GM19193 (cell line): ENCODE measurements around the gene MYO10.

Source experiments
- POLR2A ChIP-seq: IDR thresholded peaks from 4 replicates; pipeline ENCODE4 v1.6.1; 2011; ENCODE audit not compliant: insufficient read depth, insufficient read length; ENCODE audit errors: extremely low read depth

The MYO10 gene

GRCh38 chr5:16888694-16889124 is 47.4 kb downstream of the MYO10 start:
- TF ChIP-seq POLR2A = no peak

- TF ChIP-seq POLR2A = no peak
Measured at GRCh38 chr5:16886793-16887345, 49.2 kb downstream of the MYO10 start.

GRCh38 chr5:16886366-16886736 is 49.7 kb downstream of the MYO10 start:
- TF ChIP-seq POLR2A = no peak

- no peak for TF ChIP-seq POLR2A
Measured at GRCh38 chr5:16885635-16886365, 50.3 kb downstream of the MYO10 start.

- TF ChIP-seq POLR2A = no peak
Measured at GRCh38 chr5:16884595-16884994, 51.5 kb downstream of the MYO10 start.

GRCh38 chr5:16883806-16884205 is 52.3 kb downstream of the MYO10 start:
- no peak for TF ChIP-seq POLR2A

GRCh38 chr5:16883176-16883575 is 52.9 kb downstream of the MYO10 start:
- no peak for TF ChIP-seq POLR2A

- TF ChIP-seq POLR2A = no peak
Measured at GRCh38 chr5:16881251-16881650, 54.8 kb downstream of the MYO10 start.

- TF ChIP-seq POLR2A = no peak
Measured at GRCh38 chr5:16880547-16880946, 55.5 kb downstream of the MYO10 start.

- no peak for TF ChIP-seq POLR2A
Measured at GRCh38 chr5:16879650-16880049, 56.4 kb downstream of the MYO10 start.

- no peak for TF ChIP-seq POLR2A
Measured at GRCh38 chr5:16879191-16879590, 56.9 kb downstream of the MYO10 start.

GRCh38 chr5:16877267-16877935 is 58.7 kb downstream of the MYO10 start:
- no peak for TF ChIP-seq POLR2A

- TF ChIP-seq POLR2A = no peak
Measured at GRCh38 chr5:16871746-16872339, 64.2 kb downstream of the MYO10 start.

GRCh38 chr5:16870878-16871277 is 65.2 kb downstream of the MYO10 start:
- TF ChIP-seq POLR2A = no peak
